GM12874 (cell line): ENCODE measurements around the gene TNP1.

Experiments used
- CTCF ChIP-seq: IDR thresholded peaks from 2 replicates; pipeline ENCODE4 v1.5.1; 2011; ENCODE audit warnings: low read depth, mild to moderate bottlenecking, control low read depth, low read length, moderate library complexity; ENCODE audit not compliant: insufficient read depth

TNP1 gene

GRCh38 chr2:216875862-216876261 is 16.0 kb upstream of the TNP1 start:
- TF ChIP-seq CTCF = no peak

GRCh38 chr2:216873573-216873972 is 13.7 kb upstream of the TNP1 start:
- no peak for TF ChIP-seq CTCF

- no peak for TF ChIP-seq CTCF
Observed at GRCh38 chr2:216872624-216873023, 12.8 kb upstream of the TNP1 start.

- no peak for TF ChIP-seq CTCF
Observed at GRCh38 chr2:216872040-216872439, 12.2 kb upstream of the TNP1 start.

GRCh38 chr2:216871333-216871934 is 11.6 kb upstream of the TNP1 start:
- TF ChIP-seq CTCF = no peak

- no peak for TF ChIP-seq CTCF
Observed at GRCh38 chr2:216870508-216871332, 10.9 kb upstream of the TNP1 start.

GRCh38 chr2:216866515-216867095 is 6.7 kb upstream of the TNP1 start:
- no peak for TF ChIP-seq CTCF
